Measurements from ENCODE around the gene RBKS. TPM values are rescaled to one million over a fixed set of nuclear protein-coding genes. Genes with fewer than 3 reads are reported as not detected.

Gene RBKS
- total RNA-seq, 2 donors from 2014 or later = 5.8 to 11.5 TPM

GRCh38 chr2:27736031-27736889 is 153.9 kb downstream of the RBKS start:
- Mint-ChIP-seq H3K4me1 (ENCODE audit: low read depth) (peaks cover 29% of the 10 kb centered on the region), H3K36me3 (ENCODE audit: insufficient read depth in 2 of 2) (peaks cover 0 to 2% of the 10 kb centered on the region in 2 donors)

GRCh38 chr2:27735263-27735904 is 154.8 kb downstream of the RBKS start:
- peaks cover 0 to 2% of the 10 kb centered on the region in 2 donors for H3K36me3 Mint-ChIP-seq (ENCODE audit: insufficient read depth in 2 of 2)
- DNase-seq (peak; percentile 76 to 83), ATAC-seq (replicated peaks in 1 of 2) (peak; percentile 83 to 91)
- peak overlapping the region; percentile 42 for H3K27ac Mint-ChIP-seq
- peaks cover 29% of the 10 kb centered on the region for H3K4me1 Mint-ChIP-seq (ENCODE audit: low read depth)
- H3K9me3 Mint-ChIP-seq = peaks cover 0 to 2% of the 10 kb centered on the region in 2 donors
- peak overlapping the region; percentile 48 to 83 for H3K4me3 Mint-ChIP-seq
- H3K27me3 Mint-ChIP-seq (ENCODE audit: low read depth) = no peaks in the 10 kb centered on the region

More at GRCh38 chr2:27736031-27736889, 153.9 kb downstream of the RBKS start:
- DNase-seq (no peak), ATAC-seq (replicated peaks in 1 of 2) (peak in 1 of 2 donors; percentile 9)
- Mint-ChIP-seq H3K27me3 (ENCODE audit: low read depth) (no peaks in the 10 kb centered on the region), H3K4me3 (peak overlapping the region; percentile 48 to 62), H3K27ac (peak overlapping the region; percentile 42), H3K9me3 (peaks cover 0 to 2% of the 10 kb centered on the region in 2 donors)

GRCh38 chr2:27734305-27734704 is 155.9 kb downstream of the RBKS start:
- H3K4me1 Mint-ChIP-seq (ENCODE audit: low read depth) = peaks cover 29% of the 10 kb centered on the region

More at GRCh38 chr2:27734305-27734704, 155.9 kb downstream of the RBKS start:
- ATAC-seq (replicated peaks in 1 of 2) = peak; percentile 53
- H3K9me3 Mint-ChIP-seq = peaks cover 0 to 2% of the 10 kb centered on the region in 2 donors
- H3K4me3 Mint-ChIP-seq = peak overlapping the region in 1 of 2 donors; percentile 9
- peaks cover 0 to 2% of the 10 kb centered on the region in 2 donors for H3K36me3 Mint-ChIP-seq (ENCODE audit: insufficient read depth in 2 of 2)
- no peak for DNase-seq
- H3K27ac Mint-ChIP-seq = peak overlapping the region; percentile 22
- H3K27me3 Mint-ChIP-seq (ENCODE audit: low read depth) = no peaks in the 10 kb centered on the region

Other genes with a start within 250 kb of the RBKS start
- 10 to 100 TPM; 45.0 to 48.9 TPM for gene SUPT7L, start 226.8 kb downstream of the RBKS start, total RNA-seq
- 10 to 100 TPM; 32.3 to 33.8 TPM for gene SLC4A1AP, start 226.5 kb downstream of the RBKS start, total RNA-seq
- 10 to 100 TPM; 61.3 to 68.1 TPM for gene MRPL33, start 118.7 kb downstream of the RBKS start, total RNA-seq
- 10 to 100 TPM; 96.6 to 97.2 TPM for gene BABAM2, start 342 bp upstream of the RBKS start, total RNA-seq

All from activated T-cell treated with anti-CD3 and anti-CD28 coated beads, Interleukin-2, amount 50 U/mL, for 72 hours (primary cell).